ENCODE data around the gene CNPY4. TPM values are rescaled to one million over a fixed set of nuclear protein-coding genes. Genes with fewer than 3 reads are reported as not detected.

Gene CNPY4
- total and polyA plus RNA-seq, 10 of the 15 experiments (the other 5 are each of a cell fraction or from before 2014, with no cell fraction given): 2.5 to 9.2 (median 6.8) TPM

DNA sequence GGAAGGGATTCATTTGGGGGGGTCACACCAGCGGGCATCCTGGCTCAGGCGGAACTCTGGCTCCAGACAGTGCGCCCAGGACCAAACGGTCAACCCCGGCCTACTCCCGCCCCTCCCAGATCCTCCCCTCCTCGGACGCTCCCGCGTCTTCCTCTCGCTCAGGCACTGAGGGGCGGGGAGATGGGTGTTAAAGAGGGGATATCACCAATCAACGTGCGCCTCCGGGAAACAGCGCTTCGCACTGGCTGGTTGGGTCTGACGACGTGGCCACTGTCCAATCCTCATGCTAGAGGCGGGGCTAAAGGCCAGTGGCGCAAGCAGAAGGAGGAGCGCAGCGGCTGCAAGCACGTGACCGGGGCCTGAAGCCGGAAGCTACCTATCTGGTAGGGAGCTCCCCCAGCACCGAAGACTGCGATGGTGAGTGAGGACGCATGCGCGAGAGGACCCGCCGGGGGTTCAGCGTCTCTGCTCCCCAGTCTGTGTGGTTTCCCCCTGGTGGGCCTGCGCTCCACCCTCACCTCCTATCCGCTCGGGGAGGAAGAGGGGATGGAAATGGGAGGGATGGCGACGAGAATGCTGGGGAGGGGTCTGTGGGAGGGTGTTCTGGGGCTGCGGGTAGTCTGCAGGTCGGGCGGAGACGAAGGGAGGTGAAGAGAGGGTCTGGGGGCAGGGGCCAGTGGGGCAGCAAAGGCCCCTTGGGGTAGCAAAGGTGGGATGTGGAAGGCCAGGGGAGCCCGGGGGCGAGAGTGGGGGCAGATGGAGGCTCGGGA lies 29.3 kb downstream of the CNPY4 start, which contains the start of gene LAMTOR4 (continued):
- TF ChIP-seq, protein P1, sequence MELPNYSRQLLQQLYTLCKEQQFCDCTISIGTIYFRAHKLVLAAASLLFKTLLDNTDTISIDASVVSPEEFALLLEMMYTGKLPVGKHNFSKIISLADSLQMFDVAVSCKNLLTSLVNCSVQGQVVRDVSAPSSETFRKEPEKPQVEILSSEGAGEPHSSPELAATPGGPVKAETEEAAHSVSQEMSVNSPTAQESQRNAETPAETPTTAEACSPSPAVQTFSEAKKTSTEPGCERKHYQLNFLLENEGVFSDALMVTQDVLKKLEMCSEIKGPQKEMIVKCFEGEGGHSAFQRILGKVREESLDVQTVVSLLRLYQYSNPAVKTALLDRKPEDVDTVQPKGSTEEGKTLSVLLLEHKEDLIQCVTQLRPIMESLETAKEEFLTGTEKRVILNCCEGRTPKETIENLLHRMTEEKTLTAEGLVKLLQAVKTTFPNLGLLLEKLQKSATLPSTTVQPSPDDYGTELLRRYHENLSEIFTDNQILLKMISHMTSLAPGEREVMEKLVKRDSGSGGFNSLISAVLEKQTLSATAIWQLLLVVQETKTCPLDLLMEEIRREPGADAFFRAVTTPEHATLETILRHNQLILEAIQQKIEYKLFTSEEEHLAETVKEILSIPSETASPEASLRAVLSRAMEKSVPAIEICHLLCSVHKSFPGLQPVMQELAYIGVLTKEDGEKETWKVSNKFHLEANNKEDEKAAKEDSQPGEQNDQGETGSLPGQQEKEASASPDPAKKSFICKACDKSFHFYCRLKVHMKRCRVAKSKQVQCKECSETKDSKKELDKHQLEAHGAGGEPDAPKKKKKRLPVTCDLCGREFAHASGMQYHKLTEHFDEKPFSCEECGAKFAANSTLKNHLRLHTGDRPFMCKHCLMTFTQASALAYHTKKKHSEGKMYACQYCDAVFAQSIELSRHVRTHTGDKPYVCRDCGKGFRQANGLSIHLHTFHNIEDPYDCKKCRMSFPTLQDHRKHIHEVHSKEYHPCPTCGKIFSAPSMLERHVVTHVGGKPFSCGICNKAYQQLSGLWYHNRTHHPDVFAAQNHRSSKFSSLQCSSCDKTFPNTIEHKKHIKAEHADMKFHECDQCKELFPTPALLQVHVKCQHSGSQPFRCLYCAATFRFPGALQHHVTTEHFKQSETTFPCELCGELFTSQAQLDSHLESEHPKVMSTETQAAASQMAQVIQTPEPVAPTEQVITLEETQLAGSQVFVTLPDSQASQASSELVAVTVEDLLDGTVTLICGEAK (IDR thresholded peaks at IDR 0.05; ENCODE audit: borderline replicate concordance): peak; percentile 31; the same call in 1 of the 2 replicates
- TF ChIP-seq SP1 (IDR thresholded peaks at IDR 0.05; ENCODE audit: low read depth, low read length): peak; percentile 99
- TF ChIP-seq ESRRA (IDR thresholded peaks at IDR 0.05; ENCODE audit: low read length): no peak
- no peak for TF ChIP-seq SMC3 (IDR thresholded peaks at IDR 0.05; ENCODE audit: borderline replicate concordance, low read length)
- TF ChIP-seq PML (IDR thresholded peaks at IDR 0.05; ENCODE audit: low read length): peak; percentile 84; the same call in 1 of the 2 replicates
- peak; percentile 94; the same call in 1 of the 2 replicates for TF ChIP-seq HDGF (IDR thresholded peaks at IDR 0.05)
- TF ChIP-seq, protein P2, sequence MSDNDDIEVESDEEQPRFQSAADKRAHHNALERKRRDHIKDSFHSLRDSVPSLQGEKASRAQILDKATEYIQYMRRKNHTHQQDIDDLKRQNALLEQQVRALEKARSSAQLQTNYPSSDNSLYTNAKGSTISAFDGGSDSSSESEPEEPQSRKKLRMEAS (IDR thresholded peaks at IDR 0.05; ENCODE audit: low read depth, low read length): peak; percentile 82
- TF ChIP-seq BHLHE40 (IDR thresholded peaks at IDR 0.05; ENCODE audit: borderline replicate concordance in 1 of 2, low read depth in 2 of 2, low read length in 1 of 2): peak; percentile 96 to 98
- TF ChIP-seq, protein P3, sequence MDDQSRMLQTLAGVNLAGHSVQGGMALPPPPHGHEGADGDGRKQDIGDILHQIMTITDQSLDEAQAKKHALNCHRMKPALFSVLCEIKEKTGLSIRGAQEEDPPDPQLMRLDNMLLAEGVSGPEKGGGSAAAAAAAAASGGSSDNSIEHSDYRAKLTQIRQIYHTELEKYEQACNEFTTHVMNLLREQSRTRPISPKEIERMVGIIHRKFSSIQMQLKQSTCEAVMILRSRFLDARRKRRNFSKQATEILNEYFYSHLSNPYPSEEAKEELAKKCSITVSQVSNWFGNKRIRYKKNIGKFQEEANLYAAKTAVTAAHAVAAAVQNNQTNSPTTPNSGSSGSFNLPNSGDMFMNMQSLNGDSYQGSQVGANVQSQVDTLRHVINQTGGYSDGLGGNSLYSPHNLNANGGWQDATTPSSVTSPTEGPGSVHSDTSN (IDR thresholded peaks at IDR 0.05; ENCODE audit: insufficient replicate concordance, low read depth, low read length): peak; percentile 92
- TF ChIP-seq CREB1 (IDR thresholded peaks at IDR 0.05; ENCODE audit: low read depth): peak; percentile 82
- TF ChIP-seq IKZF1 (conservative IDR thresholded peaks at IDR 0.05): peak; percentile 62
- TF ChIP-seq ZBED1 (IDR thresholded peaks at IDR 0.05; ENCODE audit: borderline replicate concordance): 0 out of 2 replicates have a peak, but pooled peaks have one; percentile 55
- TF ChIP-seq, protein P4, sequence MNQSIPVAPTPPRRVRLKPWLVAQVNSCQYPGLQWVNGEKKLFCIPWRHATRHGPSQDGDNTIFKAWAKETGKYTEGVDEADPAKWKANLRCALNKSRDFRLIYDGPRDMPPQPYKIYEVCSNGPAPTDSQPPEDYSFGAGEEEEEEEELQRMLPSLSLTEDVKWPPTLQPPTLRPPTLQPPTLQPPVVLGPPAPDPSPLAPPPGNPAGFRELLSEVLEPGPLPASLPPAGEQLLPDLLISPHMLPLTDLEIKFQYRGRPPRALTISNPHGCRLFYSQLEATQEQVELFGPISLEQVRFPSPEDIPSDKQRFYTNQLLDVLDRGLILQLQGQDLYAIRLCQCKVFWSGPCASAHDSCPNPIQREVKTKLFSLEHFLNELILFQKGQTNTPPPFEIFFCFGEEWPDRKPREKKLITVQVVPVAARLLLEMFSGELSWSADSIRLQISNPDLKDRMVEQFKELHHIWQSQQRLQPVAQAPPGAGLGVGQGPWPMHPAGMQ (IDR thresholded peaks at IDR 0.05; ENCODE audit: borderline replicate concordance): no peak
- TF ChIP-seq EZH2 (IDR thresholded peaks at IDR 0.05; ENCODE audit: borderline replicate concordance, control insufficient read depth, low read depth, low read length): no peak
- peak; percentile 91 for TF ChIP-seq CHD2 (IDR thresholded peaks at IDR 0.05; ENCODE audit: borderline replicate concordance, low read depth, low read length)
- peak; percentile 27; the same call in 1 of the 2 replicates for TF ChIP-seq SPI1 (IDR thresholded peaks at IDR 0.05; ENCODE audit: borderline replicate concordance, insufficient read depth, low read depth, low read length)
- TF ChIP-seq, protein P5, sequence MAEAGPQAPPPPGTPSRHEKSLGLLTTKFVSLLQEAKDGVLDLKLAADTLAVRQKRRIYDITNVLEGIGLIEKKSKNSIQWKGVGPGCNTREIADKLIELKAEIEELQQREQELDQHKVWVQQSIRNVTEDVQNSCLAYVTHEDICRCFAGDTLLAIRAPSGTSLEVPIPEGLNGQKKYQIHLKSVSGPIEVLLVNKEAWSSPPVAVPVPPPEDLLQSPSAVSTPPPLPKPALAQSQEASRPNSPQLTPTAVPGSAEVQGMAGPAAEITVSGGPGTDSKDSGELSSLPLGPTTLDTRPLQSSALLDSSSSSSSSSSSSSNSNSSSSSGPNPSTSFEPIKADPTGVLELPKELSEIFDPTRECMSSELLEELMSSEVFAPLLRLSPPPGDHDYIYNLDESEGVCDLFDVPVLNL (IDR thresholded peaks at IDR 0.05; ENCODE audit: low read depth, low read length): 0 out of 2 replicates have a peak, but pooled peaks have one; percentile 12
- TF ChIP-seq SRF (IDR thresholded peaks at IDR 0.05; ENCODE audit: low read depth in 2 of 2, low read length in 2 of 2): peak; percentile 79 to 89; a peak in 3 of 4 replicates
- 0 out of 3 replicates have a peak, but pooled peaks of 1 of the 2 experiments have one; percentile 7 for TF ChIP-seq EGR1 (IDR thresholded peaks at IDR 0.05; ENCODE audit: borderline replicate concordance in 1 of 2, low read depth in 2 of 2, low read length in 2 of 2)
- no peak for TF ChIP-seq MYC (IDR thresholded peaks at IDR 0.05; ENCODE audit: insufficient read depth, insufficient read length, insufficient replicate concordance, low read length, severe bottlenecking)

Measured in GM12878 (cell line).